ENCODE data around the gene NTS.

The NTS gene

DNA sequence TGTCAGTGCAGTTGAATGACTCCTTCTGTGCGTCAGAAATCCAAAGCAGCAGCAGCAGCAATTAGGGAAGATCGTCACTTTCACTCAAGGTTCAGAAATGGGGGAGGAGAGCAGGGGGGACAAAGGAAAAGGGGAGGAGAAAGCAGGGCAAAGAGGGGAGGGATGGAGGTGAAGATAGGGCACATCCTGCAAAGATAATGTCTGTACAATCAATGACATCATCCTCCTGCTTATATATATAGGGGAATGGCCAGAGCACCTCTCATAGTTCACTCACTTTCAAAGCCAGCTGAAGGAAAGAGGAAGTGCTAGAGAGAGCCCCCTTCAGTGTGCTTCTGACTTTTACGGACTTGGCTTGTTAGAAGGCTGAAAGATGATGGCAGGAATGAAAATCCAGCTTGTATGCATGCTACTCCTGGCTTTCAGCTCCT lies at the start of gene NTS:
Gene NTS (plus strand): TSS at position 265 of the 431 bp plus-strand sequence. CDS start 109 bp downstream, at position 374.
- no peak for DNase-seq

DNA sequence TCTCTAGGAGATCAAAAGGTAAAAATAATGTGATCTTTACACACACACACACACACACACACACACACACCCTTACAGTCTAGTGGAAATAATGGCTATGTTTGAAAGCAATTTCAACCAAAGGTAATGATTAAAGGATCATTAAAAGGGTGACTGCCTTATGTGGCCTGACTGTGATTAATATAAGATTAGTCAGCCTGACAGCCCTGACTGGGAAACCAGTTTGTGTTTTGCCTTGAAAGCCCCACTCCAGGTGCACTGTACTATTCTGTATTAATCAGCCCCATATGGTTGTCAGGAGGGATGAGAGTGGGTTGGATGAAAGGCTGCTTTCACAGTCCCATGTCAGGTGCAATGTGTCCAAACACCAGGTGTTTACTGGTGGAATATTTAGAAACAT lies 48.3 kb upstream of the NTS start:
- DNase-seq: no peak

GRCh38 chr12:85828576-85828975 lies 45.5 kb upstream of the NTS start:
- no peak for DNase-seq

GRCh38 chr12:85829391-85829790 lies 44.7 kb upstream of the NTS start:
- DNase-seq: peak; percentile 54

- peak; percentile 39 for DNase-seq
Measured at GRCh38 chr12:85831327-85831990, 42.6 kb upstream of the NTS start.

DNA sequence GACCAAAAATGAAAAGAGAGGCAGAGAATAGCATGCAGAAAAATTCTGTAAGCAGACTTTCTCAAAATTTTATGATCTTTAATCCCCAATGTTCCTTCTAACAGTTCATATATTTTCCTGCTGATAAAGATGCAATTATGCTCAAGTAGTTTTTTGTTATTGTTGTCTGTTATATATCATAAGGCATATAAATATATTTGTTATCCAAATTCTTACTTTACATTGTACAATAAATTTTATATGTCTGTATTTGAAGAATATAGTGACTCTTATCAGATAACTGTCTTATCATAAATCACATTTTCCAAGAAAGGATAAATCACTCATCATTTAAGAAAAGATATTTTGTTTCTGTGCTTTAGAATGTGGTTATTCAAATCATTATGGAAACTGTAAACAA lies 40.5 kb upstream of the NTS start:
- no peak for DNase-seq

GRCh38 chr12:85834378-85834777 lies 39.7 kb upstream of the NTS start:
- peak; percentile 15 for DNase-seq

DNA sequence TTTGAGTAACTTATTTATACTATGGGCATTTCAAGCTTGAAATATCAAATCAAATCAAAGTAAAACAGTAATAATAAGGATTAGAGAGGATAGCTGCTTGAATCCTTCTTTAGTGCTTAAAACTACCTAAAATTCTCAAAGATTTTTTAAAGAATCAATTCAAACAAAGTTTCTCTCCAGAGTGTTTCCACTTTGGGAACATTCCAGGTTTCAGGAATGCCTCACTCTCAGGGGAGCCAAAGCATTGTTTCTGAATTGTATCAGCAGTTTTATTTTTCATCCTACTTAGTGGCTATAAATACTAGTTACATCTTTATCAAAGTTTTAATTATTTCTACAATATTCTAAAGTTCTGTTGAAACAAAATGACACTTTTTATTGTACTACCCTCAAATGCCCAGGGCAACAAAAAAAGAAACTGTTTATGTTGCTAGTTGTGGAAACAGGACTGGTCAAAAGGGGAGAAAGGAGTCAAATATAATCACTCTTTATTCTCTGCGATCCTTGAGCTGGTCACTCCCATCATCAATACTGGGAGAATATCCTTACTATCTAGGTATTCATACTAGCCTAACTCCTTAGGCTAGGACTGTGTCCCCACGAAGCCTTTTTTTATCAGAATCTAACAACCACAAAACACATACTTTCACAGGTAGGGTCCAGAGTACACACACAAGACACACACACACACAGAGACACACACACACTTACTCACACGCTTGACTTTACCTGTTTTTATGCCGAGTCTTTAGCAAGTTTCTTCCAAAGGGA lies 38.5 kb upstream of the NTS start:
- DNase-seq: peak; percentile 66

DNA sequence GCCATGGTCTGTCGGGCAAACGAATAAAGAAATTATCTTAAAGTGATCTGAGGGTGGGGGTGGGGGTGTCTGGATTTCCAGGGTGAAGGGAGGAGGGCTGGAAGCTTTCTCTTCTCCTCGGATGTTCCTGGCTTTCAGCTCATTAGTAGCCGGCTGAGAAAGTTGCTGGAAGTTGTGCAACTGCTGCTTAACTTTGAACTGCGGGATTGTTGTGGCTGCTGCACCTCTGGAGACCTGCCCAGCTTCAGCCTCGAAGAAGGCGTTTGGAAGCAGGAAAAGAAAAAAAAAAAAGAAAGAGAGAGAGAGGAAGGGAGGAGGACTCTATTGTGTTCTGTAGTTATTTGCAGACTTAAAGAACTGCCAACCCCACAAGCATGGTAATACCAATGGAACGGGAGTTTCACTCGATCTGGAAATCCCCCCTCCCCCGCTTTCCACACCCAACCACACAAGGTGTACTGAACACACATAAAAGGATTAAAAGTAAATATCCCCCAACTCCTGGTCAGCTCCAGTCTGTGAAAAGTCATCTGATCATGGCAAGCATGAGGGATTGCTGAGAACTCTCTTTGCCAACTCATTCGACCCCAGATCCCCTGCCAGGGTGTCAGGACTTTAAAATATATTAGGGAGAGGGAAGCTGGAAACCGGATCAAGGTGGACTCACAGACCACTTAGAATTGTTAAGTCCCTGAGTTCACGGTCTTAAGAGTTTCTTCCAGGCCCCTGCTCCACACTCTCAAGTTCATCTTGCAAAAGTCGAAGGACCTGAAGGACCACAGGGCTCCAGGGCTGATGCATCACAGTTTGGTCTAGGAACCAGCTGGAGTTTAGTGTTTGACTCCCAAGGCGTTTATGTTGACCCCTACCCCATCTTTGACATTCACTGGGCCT lies 37.7 kb upstream of the NTS start, which contains the start of gene RASSF9:
Gene RASSF9 (minus strand): TSS at position 213 of the 894 bp plus-strand sequence. CDS start 208 bp downstream, at position 5.
- DNase-seq: peak; percentile 85

DNA sequence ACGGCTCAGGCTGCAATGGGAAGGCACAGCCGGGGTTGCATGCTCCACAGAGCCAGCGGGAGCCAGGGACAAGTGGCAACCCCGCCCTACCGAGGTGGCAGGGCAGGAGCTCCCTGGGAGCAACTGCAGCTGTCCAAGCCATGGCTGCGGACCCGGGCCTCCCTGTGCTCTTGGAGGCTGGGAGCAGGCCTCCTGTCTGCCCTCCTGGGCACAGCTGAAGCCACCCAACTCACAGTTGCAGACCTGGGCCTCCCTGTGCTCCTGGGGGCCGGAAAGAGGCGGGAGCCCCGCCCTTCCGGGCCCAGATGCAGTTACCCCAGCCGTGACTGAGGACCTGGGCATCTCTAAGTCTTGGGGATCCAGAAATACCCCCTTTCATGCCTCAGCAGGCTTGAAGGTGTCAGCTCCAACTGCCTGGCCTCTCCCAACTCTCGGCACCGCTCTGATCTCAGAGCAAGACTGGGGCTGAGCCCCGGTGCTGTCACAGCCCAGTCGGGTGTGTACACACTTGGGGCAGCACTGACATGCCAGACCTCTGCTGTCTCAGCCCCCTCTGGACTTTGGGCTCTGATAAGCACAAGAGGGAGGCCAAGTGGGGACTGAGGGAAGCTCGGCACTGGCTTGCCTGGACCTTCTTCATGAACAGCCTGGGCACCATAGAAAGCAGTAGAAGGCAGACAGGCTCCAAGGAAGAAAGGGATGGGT lies 30.3 kb upstream of the NTS start:
- DNase-seq: no peak

- DNase-seq: no peak
Measured at GRCh38 chr12:85849344-85849743, 24.8 kb upstream of the NTS start.

DNA sequence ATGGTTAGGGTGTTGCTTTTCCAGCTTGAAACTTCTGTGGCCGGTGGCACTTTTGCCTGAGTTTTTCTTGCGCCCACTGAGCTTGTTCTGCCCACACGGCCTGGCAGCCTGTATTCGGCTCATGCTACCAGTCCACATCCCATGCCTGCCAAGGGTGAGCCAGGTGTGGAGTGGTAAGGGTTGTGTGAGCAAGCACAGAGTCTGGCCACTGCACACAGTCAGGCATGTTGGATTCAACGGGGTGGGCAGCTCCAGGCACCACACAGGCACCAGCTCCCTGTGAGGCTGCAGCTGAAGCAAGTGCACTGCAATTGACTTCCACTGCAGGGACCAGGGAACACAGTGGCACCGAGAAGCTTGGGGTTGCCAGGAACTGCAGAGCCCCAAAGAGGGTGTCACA lies 18.8 kb upstream of the NTS start:
- DNase-seq: no peak

GRCh38 chr12:85856966-85857365 lies 17.1 kb upstream of the NTS start:
- no peak for DNase-seq

GRCh38 chr12:85865890-85866289 lies 8.2 kb upstream of the NTS start:
- peak; percentile 36 for DNase-seq

- peak; percentile 62 for DNase-seq
Measured at GRCh38 chr12:85866986-85867776, 6.9 kb upstream of the NTS start.

- DNase-seq: peak; percentile 58
Measured at GRCh38 chr12:85872497-85873091, 1.5 kb upstream of the NTS start.

GRCh38 chr12:85877459-85877858 lies 3.4 kb downstream of the NTS start:
- DNase-seq: no peak

GRCh38 chr12:85883763-85884162 lies 9.7 kb downstream of the NTS start:
- DNase-seq: no peak

- no peak for DNase-seq
Measured at GRCh38 chr12:85894653-85895052, 20.6 kb downstream of the NTS start.

DNA sequence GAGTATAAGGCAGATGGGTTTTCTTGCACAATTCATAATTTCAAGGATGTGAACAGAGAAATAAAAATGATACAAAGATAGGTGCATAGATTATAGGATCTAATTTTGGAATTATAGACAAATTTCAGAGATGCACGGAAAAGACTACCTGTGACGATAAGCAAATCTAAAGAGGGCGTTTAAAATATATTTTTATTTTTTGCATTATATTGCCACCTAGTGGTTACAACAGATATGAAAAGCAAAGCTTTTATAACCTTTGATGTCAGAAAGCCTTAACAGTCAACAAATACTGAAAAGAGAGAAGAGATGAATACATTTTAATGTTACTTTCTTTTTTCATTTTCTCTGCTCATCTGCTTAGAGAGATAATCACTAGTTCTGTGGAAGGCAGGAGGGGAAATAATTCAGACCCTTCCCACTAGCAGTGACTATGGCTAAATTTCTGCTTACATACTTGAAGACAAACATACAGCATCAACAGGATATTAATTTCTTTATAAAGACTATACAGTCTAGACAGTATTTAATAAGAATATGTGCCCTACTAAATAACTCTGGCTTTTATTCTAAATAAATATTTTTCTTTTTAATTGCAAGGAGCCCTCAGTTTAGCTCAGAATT lies 46.3 kb downstream of the NTS start:
- peak; percentile 11 for DNase-seq

Data from fibroblast of skin of right quadriceps (primary cell).